Superior temporal gyrus (tissue), 1 donor: ENCODE data around the gene GMDS.

ENCODE experiments used
- DNase-seq: peaks from one replicate; pipeline ENCODE4 v3.0.0-alpha.2; 2016; ENCODE audit errors: extremely low spot score

The GMDS gene

GRCh38 chr6:1651362-1651761, 594.0 kb downstream of the GMDS start:
- DNase-seq = no peak

- no peak for DNase-seq
These were observed 599.8 kb downstream of the GMDS start for GRCh38 chr6:1645466-1646185.

GRCh38 chr6:1644516-1645060, 600.8 kb downstream of the GMDS start:
- no peak for DNase-seq

- DNase-seq = no peak
These were observed 601.5 kb downstream of the GMDS start for GRCh38 chr6:1643830-1644445.

GRCh38 chr6:1643111-1643510, 602.3 kb downstream of the GMDS start:
- no peak for DNase-seq

- no peak for DNase-seq
These were observed 604.0 kb downstream of the GMDS start for GRCh38 chr6:1641343-1641885.

GRCh38 chr6:1640476-1640875, 604.9 kb downstream of the GMDS start:
- no peak for DNase-seq

GRCh38 chr6:1639430-1639829, 606.0 kb downstream of the GMDS start:
- no peak for DNase-seq

GRCh38 chr6:1636971-1637871, 608.2 kb downstream of the GMDS start:
- DNase-seq = no peak

GRCh38 chr6:1636272-1636825, 609.1 kb downstream of the GMDS start:
- DNase-seq = no peak

- no peak for DNase-seq
These were observed 609.9 kb downstream of the GMDS start for GRCh38 chr6:1635305-1636010.

- DNase-seq = no peak
These were observed 611.3 kb downstream of the GMDS start for GRCh38 chr6:1634081-1634480.

GRCh38 chr6:1633366-1634021, 611.9 kb downstream of the GMDS start:
- no peak for DNase-seq

- no peak for DNase-seq
These were observed 614.2 kb downstream of the GMDS start for GRCh38 chr6:1631251-1631650.

- no peak for DNase-seq
These were observed 614.6 kb downstream of the GMDS start for GRCh38 chr6:1630771-1631217.

- no peak for DNase-seq
These were observed 615.1 kb downstream of the GMDS start for GRCh38 chr6:1630212-1630770.

- DNase-seq = no peak
These were observed 616.1 kb downstream of the GMDS start for GRCh38 chr6:1629316-1629715.

GRCh38 chr6:1627827-1628560, 617.4 kb downstream of the GMDS start:
- DNase-seq = no peak

- no peak for DNase-seq
These were observed 618.9 kb downstream of the GMDS start for GRCh38 chr6:1626481-1626880.
